CD8-positive, alpha-beta memory T cell (primary cell): ENCODE results near the gene SSU72. TPM values are rescaled to one million over a fixed set of nuclear protein-coding genes. Genes with fewer than 3 reads are reported as not detected.
A peak's percentile ranks its signal among the peaks of the same experiment; 100 is the strongest.

Source experiments
- CTCF ChIA-PET: fragments of 350-600 bp; sonication (Branson Sonifier 250); formaldehyde crosslinking; loops from one replicate; lab custom pipeline; 2021; ENCODE audit warnings: antibody characterized with exemption; lab: Charles Lee
- POLR2A ChIA-PET: fragments of 350-600 bp; sonication (Branson Sonifier 250); formaldehyde crosslinking; loops from one replicate; lab custom pipeline; 2021; ENCODE audit warnings: antibody characterized with exemption; lab: Charles Lee
- DNase-seq, 5 donors: peaks; one replicate each; pipeline versions ENCODE4 v3.0.0 to v3.0.0-alpha.2; 2020 to 2022; ENCODE audit warnings: mixed read lengths in 1 of 5
- H3K27ac ChIP-seq: one replicate; pipeline ENCODE4 v1.7.0; 2013; ENCODE audit warnings: low read depth, mild to moderate bottlenecking, low read length, moderate library complexity
- H3K27me3 ChIP-seq: 2 replicates; pipeline ENCODE4 v1.7.0; 2013; ENCODE audit warnings: low read length, mild to moderate bottlenecking; ENCODE audit not compliant: insufficient read depth, poor library complexity, severe bottlenecking
- H3K36me3 ChIP-seq: 2 replicates; pipeline ENCODE4 v1.7.0; 2013; ENCODE audit warnings: mild to moderate bottlenecking, low read length, moderate library complexity; ENCODE audit not compliant: insufficient read depth
- H3K4me1 ChIP-seq: 2 replicates; pipeline ENCODE4 v1.7.0; 2013; ENCODE audit warnings: mild to moderate bottlenecking, low read length, moderate library complexity; ENCODE audit not compliant: insufficient read depth
- H3K4me3 ChIP-seq: 2 replicates; pipeline ENCODE4 v1.7.0; 2013; ENCODE audit warnings: mild to moderate bottlenecking, low read length
- H3K9me3 ChIP-seq: 2 replicates; pipeline ENCODE4 v1.7.0; 2013; ENCODE audit warnings: mild to moderate bottlenecking, low read length
- H3K27ac Mint-ChIP-seq, 8 donors: one replicate each; pipeline ENCODE4 v1.8.0; 2020 to 2021; ENCODE audit warnings: mixed read lengths in 8 of 8, mild to moderate bottlenecking in 6 of 8, inconsistent platforms in 3 of 8, moderate library complexity in 3 of 8
- H3K27me3 Mint-ChIP-seq, 2 donors: one replicate each; pipeline ENCODE4 v1.8.0; 2020 to 2021; ENCODE audit warnings: mixed read lengths in 2 of 2, mild to moderate bottlenecking in 1 of 2, moderate library complexity in 1 of 2
- H3K36me3 Mint-ChIP-seq, 3 donors: one replicate each; pipeline ENCODE4 v1.8.0; 2020 to 2021; ENCODE audit warnings: mixed read lengths in 3 of 3, inconsistent platforms in 1 of 3, mild to moderate bottlenecking in 1 of 3
- H3K4me1 Mint-ChIP-seq, 3 donors: one replicate each; pipeline ENCODE4 v1.8.0; 2020 to 2021; ENCODE audit warnings: mixed read lengths in 3 of 3, inconsistent platforms in 1 of 3, mild to moderate bottlenecking in 1 of 3
- H3K4me3 Mint-ChIP-seq, 7 donors: one replicate each; pipeline ENCODE4 v1.8.0; 2020 to 2021; ENCODE audit warnings: mixed read lengths in 7 of 7, mild to moderate bottlenecking in 6 of 7, moderate library complexity in 4 of 7, inconsistent platforms in 2 of 7
- H3K9me3 Mint-ChIP-seq, 5 donors: one replicate each; pipeline ENCODE4 v1.8.0; 2020 to 2022; ENCODE audit warnings: mixed read lengths in 5 of 5, mild to moderate bottlenecking in 3 of 5, moderate library complexity in 2 of 5, inconsistent platforms in 1 of 5
- polyA plus RNA-seq: library from polyadenylated mRNA; unstranded; fragments of 300-500 nt; fragmentation: Illumina TruSeq; gene quantifications from one replicate; pipeline ENCODE4 v1.2.3, GENCODE V29; 2021
- total RNA-seq, 2 experiments: library from RNA; stranded (reverse); gene quantifications; one replicate each; pipeline ENCODE4 v1.2.3, GENCODE V29; 2021

Gene SSU72
- total and polyA plus RNA-seq, 3 experiments from 2014 or later, result 123 to 231 (median 128) TPM

GRCh38 chr1:1610796-1611195, 36.1 kb upstream of the SSU72 start:
- no peak for DNase-seq
- no peak overlapping the region for H3K4me3 ChIP-seq
- Mint-ChIP-seq H3K4me3 (peak overlapping the region in 2 of 7 donors; percentile 30 to 40), H3K9me3 (peaks cover 0 to 2% (median 0%) of the 10 kb centered on the region in 5 donors), H3K27ac (peak overlapping the region in 1 of 8 donors; percentile 63), H3K27me3 (no peaks in the 10 kb centered on the region), H3K36me3 (peaks cover 0 to 13% (median 0%) of the 10 kb centered on the region in 3 donors), H3K4me1 (peaks cover 22 to 34% (median 30%) of the 10 kb centered on the region in 3 donors)
- peaks cover 27% of the 10 kb centered on the region for H3K4me1 ChIP-seq
- H3K9me3 ChIP-seq, result no peaks in the 10 kb centered on the region
- ChIA-PET CTCF (no interaction called here), POLR2A (no interaction called here)
- H3K27ac ChIP-seq, result no peak overlapping the region
- no peaks in the 10 kb centered on the region for H3K36me3 ChIP-seq
- no peaks in the 10 kb centered on the region for H3K27me3 ChIP-seq

- DNase-seq, result no peak
- H3K4me3 Mint-ChIP-seq, result no peak overlapping the region
- Histone ChIP-seq H3K4me3 (no peak overlapping the region), H3K36me3 (no peaks in the 10 kb centered on the region), H3K27me3 (no peaks in the 10 kb centered on the region), H3K9me3 (no peaks in the 10 kb centered on the region), H3K27ac (no peak overlapping the region), H3K4me1 (peaks cover 27% of the 10 kb centered on the region)
- peaks cover 20 to 32% (median 29%) of the 10 kb centered on the region in 3 donors for H3K4me1 Mint-ChIP-seq
- POLR2A ChIA-PET, result interaction anchor here (0.6 kb wide), 1 partner anchor 19 kb away, joined by 3 read pairs; no protein-coding TSS in a partner anchor
- peaks cover 0 to 11% (median 0%) of the 10 kb centered on the region in 3 donors for H3K36me3 Mint-ChIP-seq
- peaks cover 0 to 2% (median 0%) of the 10 kb centered on the region in 5 donors for H3K9me3 Mint-ChIP-seq
- no peaks in the 10 kb centered on the region for H3K27me3 Mint-ChIP-seq
- no peak overlapping the region for H3K27ac Mint-ChIP-seq
- CTCF ChIA-PET, result interaction anchor here (1.1 kb wide), 1 partner anchor 19 kb away, joined by 4 read pairs; no protein-coding TSS in a partner anchor
These were observed 35.3 kb upstream of the SSU72 start for GRCh38 chr1:1609822-1610485.

GRCh38 chr1:1606232-1606631, 31.6 kb upstream of the SSU72 start:
- ChIA-PET CTCF (no interaction called here), POLR2A (no interaction called here)
- Histone ChIP-seq H3K27me3 (no peaks in the 10 kb centered on the region), H3K4me1 (peaks cover 11% of the 10 kb centered on the region), H3K4me3 (no peak overlapping the region), H3K9me3 (no peaks in the 10 kb centered on the region), H3K27ac (no peak overlapping the region), H3K36me3 (no peaks in the 10 kb centered on the region)
- H3K4me1 Mint-ChIP-seq, result peaks cover 3 to 11% (median 8%) of the 10 kb centered on the region in 3 donors
- H3K36me3 Mint-ChIP-seq, result no peaks in the 10 kb centered on the region
- H3K4me3 Mint-ChIP-seq, result no peak overlapping the region
- no peaks in the 10 kb centered on the region for H3K27me3 Mint-ChIP-seq
- DNase-seq, result no peak
- no peaks in the 10 kb centered on the region for H3K9me3 Mint-ChIP-seq
- H3K27ac Mint-ChIP-seq, result no peak overlapping the region

GRCh38 chr1:1605724-1606123, 31.1 kb upstream of the SSU72 start:
- no peak for DNase-seq
- no peaks in the 10 kb centered on the region for H3K27me3 Mint-ChIP-seq
- H3K4me1 Mint-ChIP-seq, result peaks cover 3 to 11% (median 8%) of the 10 kb centered on the region in 3 donors
- H3K36me3 ChIP-seq, result no peaks in the 10 kb centered on the region
- CTCF ChIA-PET, result no interaction called here
- H3K36me3 Mint-ChIP-seq, result no peaks in the 10 kb centered on the region
- POLR2A ChIA-PET, result no interaction called here
- H3K9me3 Mint-ChIP-seq, result no peaks in the 10 kb centered on the region
- no peaks in the 10 kb centered on the region for H3K9me3 ChIP-seq
- H3K27ac ChIP-seq, result no peak overlapping the region
- no peak overlapping the region for H3K4me3 ChIP-seq
- H3K4me3 Mint-ChIP-seq, result no peak overlapping the region
- peaks cover 12% of the 10 kb centered on the region for H3K4me1 ChIP-seq
- H3K27ac Mint-ChIP-seq, result no peak overlapping the region
- no peaks in the 10 kb centered on the region for H3K27me3 ChIP-seq

GRCh38 chr1:1605034-1605591, 30.4 kb upstream of the SSU72 start:
- Histone ChIP-seq H3K36me3 (no peaks in the 10 kb centered on the region), H3K27me3 (no peaks in the 10 kb centered on the region), H3K9me3 (no peaks in the 10 kb centered on the region), H3K4me1 (peaks cover 17% of the 10 kb centered on the region), H3K27ac (no peak overlapping the region), H3K4me3 (no peak overlapping the region)
- ChIA-PET POLR2A (no interaction called here), CTCF (no interaction called here)
- peaks cover 3 to 11% (median 8%) of the 10 kb centered on the region in 3 donors for H3K4me1 Mint-ChIP-seq
- no peak overlapping the region for H3K4me3 Mint-ChIP-seq
- DNase-seq, result no peak
- H3K27me3 Mint-ChIP-seq, result no peaks in the 10 kb centered on the region
- H3K36me3 Mint-ChIP-seq, result no peaks in the 10 kb centered on the region
- no peaks in the 10 kb centered on the region for H3K9me3 Mint-ChIP-seq
- no peak overlapping the region for H3K27ac Mint-ChIP-seq

GRCh38 chr1:1604374-1605033, 29.8 kb upstream of the SSU72 start:
- Histone ChIP-seq H3K4me3 (no peak overlapping the region), H3K36me3 (no peaks in the 10 kb centered on the region), H3K27ac (no peak overlapping the region), H3K4me1 (peaks cover 17% of the 10 kb centered on the region), H3K9me3 (no peaks in the 10 kb centered on the region), H3K27me3 (no peaks in the 10 kb centered on the region)
- no peaks in the 10 kb centered on the region for H3K9me3 Mint-ChIP-seq
- DNase-seq, result no peak
- H3K27ac Mint-ChIP-seq, result peak overlapping the region in 2 of 8 donors; percentile 17 to 38
- no peak overlapping the region for H3K4me3 Mint-ChIP-seq
- CTCF ChIA-PET, result no interaction called here
- no peaks in the 10 kb centered on the region for H3K36me3 Mint-ChIP-seq
- no peaks in the 10 kb centered on the region for H3K27me3 Mint-ChIP-seq
- POLR2A ChIA-PET, result no interaction called here
- H3K4me1 Mint-ChIP-seq, result peaks cover 3 to 11% (median 8%) of the 10 kb centered on the region in 3 donors

- DNase-seq, result no peak
- Mint-ChIP-seq H3K4me3 (no peak overlapping the region), H3K9me3 (no peaks in the 10 kb centered on the region), H3K36me3 (no peaks in the 10 kb centered on the region), H3K27me3 (peaks cover 0 to 2% of the 10 kb centered on the region in 2 donors), H3K27ac (peak overlapping the region in 2 of 8 donors; percentile 17 to 38), H3K4me1 (peaks cover 3 to 15% (median 8%) of the 10 kb centered on the region in 3 donors)
- H3K9me3 ChIP-seq, result no peaks in the 10 kb centered on the region
- H3K4me3 ChIP-seq, result no peak overlapping the region
- H3K36me3 ChIP-seq, result no peaks in the 10 kb centered on the region
- H3K4me1 ChIP-seq, result peaks cover 17% of the 10 kb centered on the region
- CTCF ChIA-PET, result no interaction called here
- H3K27ac ChIP-seq, result no peak overlapping the region
- H3K27me3 ChIP-seq, result no peaks in the 10 kb centered on the region
- POLR2A ChIA-PET, result interaction anchor here (0.7 kb wide), 1 partner anchor 64 kb away, joined by 3 read pairs; no protein-coding TSS in a partner anchor
These were observed 29.2 kb upstream of the SSU72 start for GRCh38 chr1:1603671-1604373.
